Muscle layer of colon (tissue), 2 donors: ENCODE data around the gene CNOT3.
"Not testable (repeated sequence)": the region's sequence is repeated elsewhere in the genome, so short reads cannot be mapped to it uniquely, and the experiment has no call there.

ENCODE experiments used
- H3K27ac ChIP-seq: one replicate; pipeline ENCODE4 v1.7.0; 2013; ENCODE audit warnings: low read depth, mild to moderate bottlenecking, low read length, moderate library complexity
- H3K27me3 ChIP-seq, 2 donors: one replicate each; pipeline ENCODE4 v1.7.0; 2013; ENCODE audit warnings: low read length in 2 of 2, mild to moderate bottlenecking in 2 of 2; ENCODE audit not compliant: insufficient read depth in 2 of 2, control insufficient read depth in 1 of 2
- H3K36me3 ChIP-seq: one replicate; pipeline ENCODE4 v1.7.0; 2013; ENCODE audit warnings: mild to moderate bottlenecking, low read length; ENCODE audit not compliant: insufficient read depth
- H3K4me1 ChIP-seq: one replicate; pipeline ENCODE4 v1.7.0; 2013; ENCODE audit warnings: mild to moderate bottlenecking, low read length; ENCODE audit not compliant: insufficient read depth
- H3K4me3 ChIP-seq, 2 donors: one replicate each; pipeline ENCODE4 v1.7.0; 2013; ENCODE audit warnings: low read length in 2 of 2, low read depth in 1 of 2, mild to moderate bottlenecking in 1 of 2, moderate library complexity in 1 of 2
- H3K9ac ChIP-seq: one replicate; pipeline ENCODE4 v1.7.0; 2013; ENCODE audit warnings: low read length
- H3K9me3 ChIP-seq: one replicate; pipeline ENCODE4 v1.7.0; 2013; ENCODE audit warnings: mild to moderate bottlenecking, low read length
- donor health status: abdominal sarcoma.
- donor health status: Adenocarcinoma of cecum.

CNOT3 gene

GRCh38 chr19:54137699-54138488 is at the start of gene CNOT3:
Gene CNOT3, plus strand, starts transcription at chr19:54137762. Its CDS starts 5,217 bp downstream, at chr19:54142979.
- Histone ChIP-seq H3K27me3 (no peaks in the 10 kb centered on the region), H3K36me3 (peaks cover 14% of the 10 kb centered on the region), H3K9ac (peak within 1 kb of the TSS; percentile 62), H3K4me3 (peak within 1 kb of the TSS; percentile 84 to 91), H3K4me1 (peaks cover 36% of the 10 kb centered on the region), H3K27ac (peak within 1 kb of the TSS; percentile 88), H3K9me3 (no peaks in the 10 kb centered on the region)

- H3K4me3 ChIP-seq: no peak overlapping the region
- peaks cover 0 to 23% of the 10 kb centered on the region in 2 donors for H3K27me3 ChIP-seq
Measured at GRCh38 chr19:54094426-54095000, 43.0 kb upstream of the CNOT3 start.

GRCh38 chr19:54095136-54095858 is 42.3 kb upstream of the CNOT3 start:
- Histone ChIP-seq H3K27ac (no peak overlapping the region), H3K4me1 (no peaks in the 10 kb centered on the region), H3K36me3 (no peaks in the 10 kb centered on the region), H3K9me3 (no peaks in the 10 kb centered on the region), H3K4me3 (peak overlapping the region; percentile 11 to 45), H3K27me3 (peaks cover 0 to 23% of the 10 kb centered on the region in 2 donors), H3K9ac (no peak overlapping the region)

More at GRCh38 chr19:54094426-54095000, 43.0 kb upstream of the CNOT3 start:
- H3K9ac ChIP-seq: no peak overlapping the region
- H3K27ac ChIP-seq: no peak overlapping the region
- H3K4me1 ChIP-seq: no peaks in the 10 kb centered on the region
- H3K36me3 ChIP-seq: no peaks in the 10 kb centered on the region
- H3K9me3 ChIP-seq: no peaks in the 10 kb centered on the region

- H3K27me3 ChIP-seq: peaks cover 0 to 23% of the 10 kb centered on the region in 2 donors
- H3K9ac ChIP-seq, H3K4me1 ChIP-seq, H3K9me3 ChIP-seq, H3K36me3 ChIP-seq, H3K27ac ChIP-seq: not testable (repeated sequence)
- H3K4me3 ChIP-seq: peak overlapping the region; percentile 11 to 45
Measured at GRCh38 chr19:54095859-54096616, 41.5 kb upstream of the CNOT3 start.

- Histone ChIP-seq H3K9ac (no peak overlapping the region), H3K4me1 (no peaks in the 10 kb centered on the region), H3K9me3 (no peaks in the 10 kb centered on the region), H3K4me3 (peak overlapping the region in 1 of 2 donors; percentile 11), H3K27ac (no peak overlapping the region), H3K36me3 (no peaks in the 10 kb centered on the region), H3K27me3 (peaks cover 0 to 23% of the 10 kb centered on the region in 2 donors)
Measured at GRCh38 chr19:54096617-54097106, 40.9 kb upstream of the CNOT3 start.

GRCh38 chr19:54099190-54099902 is 38.2 kb upstream of the CNOT3 start:
- no peak overlapping the region for H3K9ac ChIP-seq
- H3K27ac ChIP-seq: no peak overlapping the region
- no peaks in the 10 kb centered on the region for H3K36me3 ChIP-seq
- H3K27me3 ChIP-seq: peaks cover 0 to 23% of the 10 kb centered on the region in 2 donors
- H3K9me3 ChIP-seq: no peaks in the 10 kb centered on the region
- peaks cover 6% of the 10 kb centered on the region for H3K4me1 ChIP-seq
- H3K4me3 ChIP-seq: no peak overlapping the region

GRCh38 chr19:54099903-54100255 is 37.7 kb upstream of the CNOT3 start:
- H3K4me1 ChIP-seq, H3K4me3 ChIP-seq, H3K9ac ChIP-seq, H3K27ac ChIP-seq, H3K9me3 ChIP-seq, H3K36me3 ChIP-seq: not testable (repeated sequence)
- peaks cover 0 to 21% of the 10 kb centered on the region in 2 donors for H3K27me3 ChIP-seq

GRCh38 chr19:54100561-54100960 is 37.0 kb upstream of the CNOT3 start, which contains the start of gene OSCAR:
Gene OSCAR, minus strand, starts transcription at chr19:54100803. Its CDS starts 11 bp downstream, at chr19:54100792.
- H3K4me3 ChIP-seq: no peak within 1 kb of the TSS
- H3K9ac ChIP-seq: no peak within 1 kb of the TSS
- no peak within 1 kb of the TSS for H3K27ac ChIP-seq
- no peaks in the 10 kb centered on the region for H3K9me3 ChIP-seq
- peaks cover 6% of the 10 kb centered on the region for H3K4me1 ChIP-seq
- H3K36me3 ChIP-seq: no peaks in the 10 kb centered on the region
- H3K27me3 ChIP-seq: peaks cover 0 to 14% of the 10 kb centered on the region in 2 donors

- H3K4me1 ChIP-seq: peaks cover 6% of the 10 kb centered on the region
Measured at GRCh38 chr19:54102421-54103169, 35.0 kb upstream of the CNOT3 start, which contains the start of gene NDUFA3. Gene NDUFA3, plus strand, starts transcription at chr19:54102855. Its CDS starts 24 bp downstream, at chr19:54102879.

More at GRCh38 chr19:54102421-54103169, 35.0 kb upstream of the CNOT3 start, which contains the start of gene NDUFA3:
- Histone ChIP-seq H3K27ac (peak within 1 kb of the TSS; percentile 80), H3K36me3 (peaks cover 11% of the 10 kb centered on the region), H3K9ac (peak within 1 kb of the TSS; percentile 78), H3K4me3 (peak within 1 kb of the TSS; percentile 67 to 89), H3K9me3 (no peaks in the 10 kb centered on the region), H3K27me3 (no peaks in the 10 kb centered on the region)
